ENCODE data around the gene FBXO11.

The FBXO11 gene

GRCh38 chr2:47808614-47809013 is 97.7 kb downstream of the FBXO11 start:
- Mint-ChIP-seq H3K36me3 (peaks cover 49% of the 10 kb centered on the region), H3K4me3 (no peak overlapping the region), H3K27ac (peak overlapping the region; percentile 74), H3K9me3 (no peaks in the 10 kb centered on the region), H3K27me3 (no peaks in the 10 kb centered on the region), H3K4me1 (peaks cover 8% of the 10 kb centered on the region)
- ATAC-seq (ENCODE audit: low read depth) = no peak
- no peak for DNase-seq (ENCODE audit: low spot score in 2 of 2)

- Mint-ChIP-seq H3K27ac (no peak overlapping the region), H3K36me3 (peaks cover 46% of the 10 kb centered on the region), H3K27me3 (no peaks in the 10 kb centered on the region), H3K4me3 (no peak overlapping the region), H3K9me3 (peaks cover 3% of the 10 kb centered on the region), H3K4me1 (peaks cover under 1% of the 10 kb centered on the region)
- no peak for DNase-seq (ENCODE audit: low spot score in 2 of 2)
- ATAC-seq (ENCODE audit: low read depth) = no peak
Observed at GRCh38 chr2:47805850-47806249, 100.4 kb downstream of the FBXO11 start.

GRCh38 chr2:47803770-47804169 is 102.5 kb downstream of the FBXO11 start:
- ATAC-seq (ENCODE audit: low read depth) = no peak
- Mint-ChIP-seq H3K4me1 (no peaks in the 10 kb centered on the region), H3K4me3 (no peak overlapping the region), H3K9me3 (peaks cover 3% of the 10 kb centered on the region), H3K36me3 (peaks cover 62% of the 10 kb centered on the region), H3K27ac (no peak overlapping the region), H3K27me3 (no peaks in the 10 kb centered on the region)
- no peak for DNase-seq (ENCODE audit: low spot score in 2 of 2)

DNA sequence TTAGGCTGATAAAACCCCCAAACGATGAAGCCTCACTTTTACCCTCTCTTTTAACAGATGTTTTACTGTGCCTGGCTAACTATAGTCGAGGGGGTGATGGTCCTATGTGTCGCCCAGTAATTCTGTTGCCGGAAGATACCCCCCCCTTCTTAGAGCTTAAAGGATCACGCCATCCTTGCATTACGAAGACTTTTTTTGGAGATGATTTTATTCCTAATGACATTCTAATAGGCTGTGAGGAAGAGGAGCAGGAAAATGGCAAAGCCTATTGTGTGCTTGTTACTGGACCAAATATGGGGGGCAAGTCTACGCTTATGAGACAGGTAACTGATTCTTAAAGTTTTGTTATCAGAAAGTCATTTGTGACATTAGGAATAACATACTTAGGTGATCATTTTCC is 102.9 kb downstream of the FBXO11 start:
- DNase-seq (ENCODE audit: low spot score in 2 of 2) (no peak), ATAC-seq (ENCODE audit: low read depth) (no peak)
- H3K9me3 Mint-ChIP-seq = peaks cover 3% of the 10 kb centered on the region
- H3K27ac Mint-ChIP-seq = no peak overlapping the region
- H3K4me3 Mint-ChIP-seq = no peak overlapping the region
- peaks cover 65% of the 10 kb centered on the region for H3K36me3 Mint-ChIP-seq
- no peaks in the 10 kb centered on the region for H3K4me1 Mint-ChIP-seq
- H3K27me3 Mint-ChIP-seq = no peaks in the 10 kb centered on the region

GRCh38 chr2:47801118-47801517 is 105.2 kb downstream of the FBXO11 start:
- Mint-ChIP-seq H3K27me3 (no peaks in the 10 kb centered on the region), H3K27ac (peak overlapping the region; percentile 33), H3K4me1 (no peaks in the 10 kb centered on the region), H3K4me3 (no peak overlapping the region), H3K36me3 (peaks cover 60% of the 10 kb centered on the region), H3K9me3 (peaks cover 3% of the 10 kb centered on the region)
- no peak for ATAC-seq (ENCODE audit: low read depth)
- no peak for DNase-seq (ENCODE audit: low spot score in 2 of 2)

- Mint-ChIP-seq H3K36me3 (peaks cover 55% of the 10 kb centered on the region), H3K27me3 (no peaks in the 10 kb centered on the region), H3K27ac (no peak overlapping the region), H3K9me3 (peaks cover 3% of the 10 kb centered on the region), H3K4me1 (no peaks in the 10 kb centered on the region), H3K4me3 (no peak overlapping the region)
- ATAC-seq (ENCODE audit: low read depth) = no peak
- DNase-seq (ENCODE audit: low spot score in 2 of 2) = no peak
Observed at GRCh38 chr2:47799031-47799609, 107.2 kb downstream of the FBXO11 start.

- peaks cover 3% of the 10 kb centered on the region for H3K9me3 Mint-ChIP-seq
- no peaks in the 10 kb centered on the region for H3K27me3 Mint-ChIP-seq
- H3K27ac Mint-ChIP-seq = no peak overlapping the region
- H3K4me3 Mint-ChIP-seq = no peak overlapping the region
- H3K36me3 Mint-ChIP-seq = peaks cover 50% of the 10 kb centered on the region
- no peak for DNase-seq (ENCODE audit: low spot score in 2 of 2)
- ATAC-seq (ENCODE audit: low read depth) = no peak
- no peaks in the 10 kb centered on the region for H3K4me1 Mint-ChIP-seq
Observed at GRCh38 chr2:47798631-47799030, 107.7 kb downstream of the FBXO11 start.

DNA sequence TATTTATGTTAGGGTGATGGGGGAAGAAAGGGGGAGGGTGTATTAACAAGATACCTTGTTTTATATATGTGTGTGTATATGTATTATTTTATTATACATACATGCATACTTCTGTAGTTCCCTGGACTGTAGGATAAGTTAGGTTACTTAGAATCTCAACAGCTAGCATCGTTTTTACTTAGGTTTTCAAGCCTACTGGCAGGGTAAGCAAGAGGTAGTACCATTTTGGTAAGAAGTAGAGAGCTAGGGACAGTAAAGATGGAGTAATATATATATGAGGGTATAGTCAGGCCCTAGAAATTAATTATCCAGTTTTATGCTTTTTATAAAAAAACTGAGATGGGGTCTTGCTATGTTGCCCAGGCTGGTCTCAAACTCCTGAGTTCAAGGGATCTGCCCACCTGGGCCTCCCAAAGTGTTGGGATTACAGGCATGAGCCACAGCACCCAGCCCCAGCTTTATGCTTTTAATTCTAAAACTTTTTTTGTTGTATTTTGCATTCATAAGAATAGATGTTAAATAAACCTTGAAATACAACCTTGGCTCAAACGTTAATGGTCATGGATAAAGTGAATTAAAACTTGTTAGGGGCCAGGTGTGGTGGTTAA is 110.1 kb downstream of the FBXO11 start:
- H3K27ac Mint-ChIP-seq = no peak overlapping the region

GRCh38 chr2:47785986-47786385 is 120.3 kb downstream of the FBXO11 start:
- peak overlapping the region; percentile 1 for H3K4me3 Mint-ChIP-seq
- no peak for DNase-seq (ENCODE audit: low spot score in 2 of 2)
- H3K27ac Mint-ChIP-seq = no peak overlapping the region
- peaks cover 2% of the 10 kb centered on the region for H3K36me3 Mint-ChIP-seq
- no peaks in the 10 kb centered on the region for H3K9me3 Mint-ChIP-seq
- H3K4me1 Mint-ChIP-seq = peaks cover 17% of the 10 kb centered on the region
- no peaks in the 10 kb centered on the region for H3K27me3 Mint-ChIP-seq
- ATAC-seq (ENCODE audit: low read depth) = no peak

More for the DNA sequence above, 110.1 kb downstream of the FBXO11 start:
- no peaks in the 10 kb centered on the region for H3K9me3 Mint-ChIP-seq
- DNase-seq (ENCODE audit: low spot score in 2 of 2) = no peak
- ATAC-seq (ENCODE audit: low read depth) = no peak
- H3K36me3 Mint-ChIP-seq = peaks cover 40% of the 10 kb centered on the region
- H3K4me1 Mint-ChIP-seq = no peaks in the 10 kb centered on the region
- no peaks in the 10 kb centered on the region for H3K27me3 Mint-ChIP-seq
- H3K4me3 Mint-ChIP-seq = no peak overlapping the region

GRCh38 chr2:47784352-47784851 is 121.9 kb downstream of the FBXO11 start:
- Mint-ChIP-seq H3K4me1 (peaks cover 15% of the 10 kb centered on the region), H3K27ac (peak overlapping the region; percentile 91), H3K9me3 (no peaks in the 10 kb centered on the region), H3K36me3 (no peaks in the 10 kb centered on the region), H3K27me3 (no peaks in the 10 kb centered on the region), H3K4me3 (no peak overlapping the region)
- no peak for ATAC-seq (ENCODE audit: low read depth)
- DNase-seq (ENCODE audit: low spot score in 2 of 2) = no peak

- Mint-ChIP-seq H3K27me3 (no peaks in the 10 kb centered on the region), H3K27ac (peak overlapping the region; percentile 91), H3K9me3 (no peaks in the 10 kb centered on the region), H3K36me3 (no peaks in the 10 kb centered on the region), H3K4me3 (peak overlapping the region; percentile 99), H3K4me1 (peaks cover 15% of the 10 kb centered on the region)
- DNase-seq (ENCODE audit: low spot score in 2 of 2) (peak; percentile 65 to 72), ATAC-seq (ENCODE audit: low read depth) (peak; percentile 32)
Observed at GRCh38 chr2:47783486-47784351, 122.6 kb downstream of the FBXO11 start.

DNA sequence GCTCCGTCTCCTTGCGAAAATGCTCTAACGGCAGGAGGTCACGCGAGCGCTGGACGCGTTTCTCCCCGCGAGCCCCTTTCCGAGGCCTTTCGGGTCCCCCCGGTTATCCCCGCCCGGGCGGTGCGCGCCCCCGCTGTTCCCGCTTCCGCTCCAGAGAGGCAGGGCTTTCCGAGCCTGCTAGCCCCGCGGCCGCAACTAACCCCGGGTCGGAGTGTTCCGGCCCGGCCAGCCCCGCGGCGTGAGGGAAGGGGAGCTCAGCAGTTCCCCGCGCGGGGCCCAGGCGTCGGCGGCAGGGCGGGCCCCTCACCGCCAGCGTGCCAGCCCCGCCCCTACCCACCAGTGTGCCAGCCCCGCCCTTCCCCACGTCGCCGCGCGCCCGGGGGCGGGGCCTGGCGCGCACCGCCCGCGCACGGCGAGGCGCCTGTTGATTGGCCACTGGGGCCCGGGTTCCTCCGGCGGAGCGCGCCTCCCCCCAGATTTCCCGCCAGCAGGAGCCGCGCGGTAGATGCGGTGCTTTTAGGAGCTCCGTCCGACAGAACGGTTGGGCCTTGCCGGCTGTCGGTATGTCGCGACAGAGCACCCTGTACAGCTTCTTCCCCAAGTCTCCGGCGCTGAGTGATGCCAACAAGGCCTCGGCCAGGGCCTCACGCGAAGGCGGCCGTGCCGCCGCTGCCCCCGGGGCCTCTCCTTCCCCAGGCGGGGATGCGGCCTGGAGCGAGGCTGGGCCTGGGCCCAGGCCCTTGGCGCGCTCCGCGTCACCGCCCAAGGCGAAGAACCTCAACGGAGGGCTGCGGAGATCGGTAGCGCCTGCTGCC is 123.4 kb downstream of the FBXO11 start, which contains the start of gene MSH6:
MSH6 (plus strand) TSS at position 475 of the 815 bp plus-strand sequence; CDS start at position 564, 89 bp downstream.
- H3K27ac Mint-ChIP-seq = peak within 1 kb of the TSS; percentile 91
- no peaks in the 10 kb centered on the region for H3K36me3 Mint-ChIP-seq
- peaks cover 15% of the 10 kb centered on the region for H3K4me1 Mint-ChIP-seq
- no peaks in the 10 kb centered on the region for H3K27me3 Mint-ChIP-seq
- DNase-seq (ENCODE audit: low spot score in 2 of 2) = peak; percentile 88 to 90
- H3K4me3 Mint-ChIP-seq = peak within 1 kb of the TSS; percentile 99
- H3K9me3 Mint-ChIP-seq = no peaks in the 10 kb centered on the region
- peak; percentile 86 for ATAC-seq (ENCODE audit: low read depth)

DNA sequence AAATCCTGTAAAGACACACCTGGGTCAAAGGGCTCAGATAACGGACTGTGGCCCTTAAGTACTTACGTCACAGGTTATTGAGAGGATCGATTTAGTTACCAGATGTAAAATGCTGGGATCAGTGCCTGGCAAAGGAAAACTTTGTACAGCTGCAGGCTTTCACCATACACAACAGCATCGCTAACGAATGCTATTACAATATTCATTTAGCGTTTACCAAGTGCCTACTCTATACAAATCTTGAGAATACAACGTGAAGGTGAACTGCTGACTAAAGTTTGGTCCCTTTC is 124.0 kb downstream of the FBXO11 start:
- no peaks in the 10 kb centered on the region for H3K27me3 Mint-ChIP-seq
- ATAC-seq (ENCODE audit: low read depth) = peak; percentile 1
- peaks cover 15% of the 10 kb centered on the region for H3K4me1 Mint-ChIP-seq
- H3K9me3 Mint-ChIP-seq = no peaks in the 10 kb centered on the region
- no peak for DNase-seq (ENCODE audit: low spot score in 2 of 2)
- no peaks in the 10 kb centered on the region for H3K36me3 Mint-ChIP-seq
- peak overlapping the region; percentile 91 for H3K27ac Mint-ChIP-seq
- peak overlapping the region; percentile 99 for H3K4me3 Mint-ChIP-seq

GRCh38 chr2:47779426-47779790 is 126.9 kb downstream of the FBXO11 start:
- no peaks in the 10 kb centered on the region for H3K36me3 Mint-ChIP-seq
- ATAC-seq (ENCODE audit: low read depth) (no peak), DNase-seq (ENCODE audit: low spot score in 2 of 2) (no peak)
- H3K27me3 Mint-ChIP-seq = no peaks in the 10 kb centered on the region
- H3K4me1 Mint-ChIP-seq = peaks cover 5% of the 10 kb centered on the region
- no peaks in the 10 kb centered on the region for H3K9me3 Mint-ChIP-seq
- no peak overlapping the region for H3K4me3 Mint-ChIP-seq
- no peak overlapping the region for H3K27ac Mint-ChIP-seq

Data from memory B cell (primary cell).